ENCODE measurements around the gene CD300A. TPM values are rescaled to one million over a fixed set of nuclear protein-coding genes. Genes with fewer than 3 reads are reported as not detected.

The CD300A gene
- total RNA-seq, 2 donors from 2014 or later: not detected

GRCh38 chr17:74457820-74458166, 8.6 kb upstream of the CD300A start:
- H3K4me1 Mint-ChIP-seq: peaks cover 15% of the 10 kb centered on the region
- Histone ChIP-seq H3K9me3 (ENCODE audit: control insufficient read depth, low read length) (no peaks in the 10 kb centered on the region), H3K4me1 (ENCODE audit: control insufficient read depth, insufficient read depth, low read length) (peaks cover 10% of the 10 kb centered on the region), H3K9ac (ENCODE audit: extremely low read depth, low read length, poor library complexity, severe bottlenecking) (no peak overlapping the region), H3K27ac (ENCODE audit: low read depth, low read length) (no peak overlapping the region), H3K36me3 (ENCODE audit: control insufficient read depth, insufficient read depth, low read length) (no peaks in the 10 kb centered on the region), H3K27me3 (ENCODE audit: control insufficient read depth, insufficient read depth, low read length, poor library complexity, severe bottlenecking) (peaks cover 13% of the 10 kb centered on the region), H3K4me3 (ENCODE audit: low read length) (no peak overlapping the region)
- H3K36me3 Mint-ChIP-seq (ENCODE audit: low read depth): no peaks in the 10 kb centered on the region
- H3K4me3 Mint-ChIP-seq: no peak overlapping the region
- TF ChIP-seq CTCF (conservative IDR thresholded peaks at IDR 0.05): no peak
- WGBS, 2 experiments (ENCODE audit: insufficient coverage in 1 of 2, insufficient read length in 1 of 2): 56 to 90% methylated on average over 2 to 5 of the region's 6 CpGs
- H3K9me3 Mint-ChIP-seq: no peaks in the 10 kb centered on the region
- no peak overlapping the region for H3K27ac Mint-ChIP-seq
- H3K27me3 Mint-ChIP-seq (ENCODE audit: insufficient read depth): peaks cover 31% of the 10 kb centered on the region
- DNase-seq: no peak

GRCh38 chr17:74458835-74459234, 7.6 kb upstream of the CD300A start:
- Histone ChIP-seq H3K27ac (ENCODE audit: low read depth, low read length) (no peak overlapping the region), H3K36me3 (ENCODE audit: control insufficient read depth, insufficient read depth, low read length) (no peaks in the 10 kb centered on the region), H3K27me3 (ENCODE audit: control insufficient read depth, insufficient read depth, low read length, poor library complexity, severe bottlenecking) (peaks cover 4% of the 10 kb centered on the region), H3K4me1 (ENCODE audit: control insufficient read depth, insufficient read depth, low read length) (peaks cover 13% of the 10 kb centered on the region), H3K4me3 (ENCODE audit: low read length) (no peak overlapping the region), H3K9ac (ENCODE audit: extremely low read depth, low read length, poor library complexity, severe bottlenecking) (no peak overlapping the region), H3K9me3 (ENCODE audit: control insufficient read depth, low read length) (no peaks in the 10 kb centered on the region)
- no peak overlapping the region for H3K4me3 Mint-ChIP-seq
- H3K9me3 Mint-ChIP-seq: no peaks in the 10 kb centered on the region
- peaks cover 22% of the 10 kb centered on the region for H3K27me3 Mint-ChIP-seq (ENCODE audit: insufficient read depth)
- peaks cover 19% of the 10 kb centered on the region for H3K4me1 Mint-ChIP-seq
- TF ChIP-seq CTCF (conservative IDR thresholded peaks at IDR 0.05): no peak
- H3K27ac Mint-ChIP-seq: no peak overlapping the region
- no peaks in the 10 kb centered on the region for H3K36me3 Mint-ChIP-seq (ENCODE audit: low read depth)
- WGBS, 2 experiments (ENCODE audit: insufficient coverage in 1 of 2, insufficient read length in 1 of 2): 73 to 76% methylated on average over 3 of the region's 3 CpGs
- DNase-seq: no peak

GRCh38 chr17:74459622-74460021, 6.8 kb upstream of the CD300A start:
- peaks cover 19% of the 10 kb centered on the region for H3K4me1 Mint-ChIP-seq
- no peaks in the 10 kb centered on the region for H3K9me3 Mint-ChIP-seq
- H3K36me3 Mint-ChIP-seq (ENCODE audit: low read depth): no peaks in the 10 kb centered on the region
- peaks cover 8% of the 10 kb centered on the region for H3K4me1 ChIP-seq (ENCODE audit: control insufficient read depth, insufficient read depth, low read length)
- H3K27ac Mint-ChIP-seq: no peak overlapping the region
- H3K36me3 ChIP-seq (ENCODE audit: control insufficient read depth, insufficient read depth, low read length): no peaks in the 10 kb centered on the region
- H3K4me3 Mint-ChIP-seq: no peak overlapping the region
- H3K27me3 ChIP-seq (ENCODE audit: control insufficient read depth, insufficient read depth, low read length, poor library complexity, severe bottlenecking): peaks cover 4% of the 10 kb centered on the region
- H3K27me3 Mint-ChIP-seq (ENCODE audit: insufficient read depth): peaks cover 22% of the 10 kb centered on the region
- H3K27ac ChIP-seq (ENCODE audit: low read depth, low read length): no peak overlapping the region
- H3K4me3 ChIP-seq (ENCODE audit: low read length): no peak overlapping the region
- no peaks in the 10 kb centered on the region for H3K9me3 ChIP-seq (ENCODE audit: control insufficient read depth, low read length)
- no peak for TF ChIP-seq CTCF (conservative IDR thresholded peaks at IDR 0.05)
- no peak for DNase-seq
- 62 to 88% methylated on average over 2 to 7 of the region's 7 CpGs for WGBS, 2 experiments (ENCODE audit: insufficient coverage in 1 of 2, insufficient read length in 1 of 2)
- H3K9ac ChIP-seq (ENCODE audit: extremely low read depth, low read length, poor library complexity, severe bottlenecking): no peak overlapping the region

Data from endodermal cell (in vitro differentiated cells).